Brain microvascular endothelial cell (primary cell): ENCODE data around the gene PRDX6.
A peak's percentile ranks its signal among the peaks of the same experiment; 100 is the strongest.

Experiments used
- DNase-seq: peaks from one replicate; pipeline ENCODE4 v3.0.0-alpha.2; 2020
- H3K27ac ChIP-seq: fragments of 250-450 bp; sonication (Bioruptor Pico); 2 replicates; pipeline ENCODE4 v1.5.1; 2020; ENCODE audit warnings: mild to moderate bottlenecking, moderate library complexity
- H3K27me3 ChIP-seq: fragments of 250-450 bp; sonication (Bioruptor Pico); replicated peaks from 2 replicates; pipeline ENCODE4 v1.5.1; 2020; ENCODE audit warnings: mild to moderate bottlenecking
- H3K36me3 ChIP-seq: fragments of 250-450 bp; sonication (Bioruptor Pico); replicated peaks from 2 replicates; pipeline ENCODE4 v1.5.1; 2020; ENCODE audit warnings: mild to moderate bottlenecking
- H3K4me3 ChIP-seq: 2 replicates; pipeline ENCODE4 v1.5.1; 2011; ENCODE audit warnings: low read depth, mild to moderate bottlenecking, control low read depth, low read length, moderate library complexity
- CTCF ChIP-seq: IDR thresholded peaks from 2 replicates; pipeline ENCODE4 v1.5.1; 2011; ENCODE audit warnings: low read depth, mild to moderate bottlenecking, moderate library complexity, low read length, control low read depth, inconsistent platforms; ENCODE audit errors: missing control alignments
- in situ Hi-C: cut with HindIII; loops from 2 replicates; pipeline ENCODE4 v1.10.0; 2017; ENCODE audit warnings: low sequenced_read_pairs, low pct_ligation_motif_present

The PRDX6 gene

GRCh38 chr1:173523329-173523728, 46.2 kb downstream of the PRDX6 start:
- no peak for TF ChIP-seq CTCF
- in situ Hi-C loops: no loop called here
- Histone ChIP-seq H3K36me3 (no peaks in the 10 kb centered on the region), H3K4me3 (no peak overlapping the region), H3K27ac (no peak overlapping the region), H3K27me3 (no peaks in the 10 kb centered on the region)
- DNase-seq: no peak

- in situ Hi-C loops: no loop called here
- Histone ChIP-seq H3K27ac (no peak overlapping the region), H3K27me3 (no peaks in the 10 kb centered on the region), H3K36me3 (no peaks in the 10 kb centered on the region), H3K4me3 (no peak overlapping the region)
- no peak for DNase-seq
- TF ChIP-seq CTCF: no peak
Observed at GRCh38 chr1:173525926-173526325, 48.8 kb downstream of the PRDX6 start.

GRCh38 chr1:173527151-173527826, 50.2 kb downstream of the PRDX6 start:
- DNase-seq: peak; percentile 11
- H3K27me3 ChIP-seq: no peaks in the 10 kb centered on the region
- no peak overlapping the region for H3K27ac ChIP-seq
- H3K36me3 ChIP-seq: no peaks in the 10 kb centered on the region
- H3K4me3 ChIP-seq: no peak overlapping the region
- TF ChIP-seq CTCF: no peak
- in situ Hi-C loops: no loop called here

GRCh38 chr1:173529106-173529505, 52.0 kb downstream of the PRDX6 start:
- Histone ChIP-seq H3K36me3 (no peaks in the 10 kb centered on the region), H3K27me3 (no peaks in the 10 kb centered on the region), H3K27ac (no peak overlapping the region), H3K4me3 (no peak overlapping the region)
- DNase-seq: no peak
- in situ Hi-C loops: no loop called here
- TF ChIP-seq CTCF: no peak

GRCh38 chr1:173530795-173531693, 53.9 kb downstream of the PRDX6 start:
- DNase-seq: no peak
- no peak overlapping the region for H3K27ac ChIP-seq
- no peak overlapping the region for H3K4me3 ChIP-seq
- in situ Hi-C loops: no loop called here
- H3K27me3 ChIP-seq: no peaks in the 10 kb centered on the region
- H3K36me3 ChIP-seq: no peaks in the 10 kb centered on the region
- TF ChIP-seq CTCF: no peak
